ENCODE data around the gene BPGM.

Gene BPGM

DNA sequence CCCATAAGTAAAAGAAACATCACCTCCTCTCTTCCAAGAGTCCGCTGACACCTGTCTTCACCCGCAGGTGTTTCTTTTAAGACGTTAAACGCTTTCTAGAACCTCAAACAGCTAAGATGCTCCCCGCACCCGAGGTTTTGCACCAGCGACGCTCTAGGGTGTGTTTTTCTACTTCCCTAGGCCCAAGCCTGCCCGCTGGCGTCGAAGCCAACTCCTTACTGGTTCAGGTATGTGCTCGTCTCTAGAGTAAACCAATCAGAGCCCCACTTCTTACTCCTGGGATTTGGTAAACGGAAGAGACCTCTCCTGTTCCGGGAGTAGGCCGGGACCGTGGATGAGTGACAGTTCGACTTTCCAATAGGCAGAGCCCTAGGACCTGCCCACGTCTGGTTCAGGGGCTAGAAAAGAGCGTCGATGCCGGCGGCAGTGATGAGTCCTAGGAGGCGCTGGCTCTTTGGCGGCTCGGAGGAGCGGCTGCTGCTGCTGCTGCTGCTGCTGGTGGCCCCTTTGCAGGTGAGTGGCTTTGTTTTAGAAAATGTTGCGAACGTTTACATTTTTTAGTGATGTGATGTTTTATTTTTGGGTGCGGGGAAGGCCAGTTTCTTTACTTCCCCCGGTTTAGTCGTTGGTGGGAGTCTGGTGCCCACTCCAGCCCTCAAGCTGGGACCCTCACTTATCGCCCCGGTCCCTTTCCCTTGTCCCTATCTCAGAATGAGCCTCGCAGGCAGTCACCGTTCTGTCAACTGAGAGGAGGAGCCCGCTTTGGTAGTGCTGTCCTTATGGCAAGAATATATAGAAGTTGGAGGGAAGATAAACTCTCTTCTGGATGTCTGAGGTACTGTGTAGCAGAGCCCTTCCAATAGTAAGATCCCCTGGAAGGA lies at the start of gene BPGM:
BPGM (plus strand) TSS at position 429 of the 881 bp plus-strand sequence. CDS start 14,655 bp downstream, outside the sequence.
- peak; percentile 96 for DNase-seq (ENCODE audit: low spot score)

DNA sequence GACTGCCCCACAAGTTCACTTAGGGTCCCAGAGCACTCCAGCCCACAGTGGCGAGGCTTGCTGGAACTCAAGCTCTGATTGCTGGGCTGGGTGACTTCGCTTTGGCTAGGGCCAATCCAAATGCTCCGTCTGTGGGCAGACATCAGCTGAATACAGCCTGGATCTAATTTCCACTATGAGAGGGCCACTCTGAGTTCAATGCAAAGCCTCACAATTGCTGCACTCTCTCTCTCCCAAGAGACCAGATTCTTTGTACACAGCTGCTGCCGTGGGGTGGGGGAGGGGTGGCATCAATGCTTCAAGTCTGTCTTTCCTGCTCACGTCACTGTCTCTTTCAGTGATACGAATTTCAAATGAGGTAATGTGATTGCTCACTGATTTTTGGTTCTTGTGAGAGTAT lies 47.3 kb upstream of the BPGM start:
- DNase-seq (ENCODE audit: low spot score): no peak

DNA sequence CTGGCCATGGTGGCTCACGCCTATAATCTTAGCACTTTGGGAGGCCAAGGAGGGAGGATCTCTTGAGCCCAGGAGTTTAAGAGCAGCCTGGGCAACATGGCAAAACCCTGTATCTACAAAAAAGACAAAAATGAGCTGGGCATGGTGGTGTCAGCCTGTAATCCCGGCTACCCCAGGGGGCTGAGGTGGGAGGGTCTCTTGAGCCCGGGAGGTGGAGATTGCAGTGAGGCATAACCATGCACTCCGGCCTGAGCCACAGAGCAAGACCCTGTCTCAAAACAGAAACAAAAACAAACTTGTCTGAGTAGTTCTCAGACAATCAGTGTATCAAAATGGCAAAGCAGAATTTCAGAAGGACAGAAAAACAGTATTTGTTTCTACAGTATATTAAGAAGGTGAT lies 45.2 kb upstream of the BPGM start:
- DNase-seq (ENCODE audit: low spot score): no peak

DNA sequence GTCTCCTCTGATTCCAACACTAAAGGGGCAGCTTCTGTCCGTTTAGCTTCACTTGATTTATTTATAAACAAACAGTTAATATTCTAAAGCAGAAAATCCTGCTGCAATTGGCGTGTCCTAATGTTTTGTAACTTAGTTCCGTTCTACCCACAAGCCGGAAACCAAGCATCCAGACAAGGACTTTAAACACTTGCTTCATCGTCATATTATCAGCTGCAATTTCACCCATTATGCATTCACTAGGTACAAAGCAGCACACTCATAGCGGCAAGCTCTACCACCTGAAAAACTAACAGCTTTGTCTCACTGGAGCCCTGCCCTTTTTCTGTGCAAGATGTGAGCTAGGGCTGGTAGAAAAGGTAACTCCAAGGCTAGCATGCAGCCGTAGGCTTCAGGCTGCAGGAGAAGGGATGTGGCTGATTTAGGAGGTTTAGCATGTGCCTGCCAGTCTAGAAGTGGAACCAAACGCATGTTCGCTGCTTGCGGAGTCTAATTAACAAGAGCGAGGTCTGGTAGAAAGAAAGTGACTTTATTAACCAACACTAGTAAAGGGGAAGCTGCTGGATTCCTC lies 43.7 kb upstream of the BPGM start:
- DNase-seq (ENCODE audit: low spot score): no peak

DNA sequence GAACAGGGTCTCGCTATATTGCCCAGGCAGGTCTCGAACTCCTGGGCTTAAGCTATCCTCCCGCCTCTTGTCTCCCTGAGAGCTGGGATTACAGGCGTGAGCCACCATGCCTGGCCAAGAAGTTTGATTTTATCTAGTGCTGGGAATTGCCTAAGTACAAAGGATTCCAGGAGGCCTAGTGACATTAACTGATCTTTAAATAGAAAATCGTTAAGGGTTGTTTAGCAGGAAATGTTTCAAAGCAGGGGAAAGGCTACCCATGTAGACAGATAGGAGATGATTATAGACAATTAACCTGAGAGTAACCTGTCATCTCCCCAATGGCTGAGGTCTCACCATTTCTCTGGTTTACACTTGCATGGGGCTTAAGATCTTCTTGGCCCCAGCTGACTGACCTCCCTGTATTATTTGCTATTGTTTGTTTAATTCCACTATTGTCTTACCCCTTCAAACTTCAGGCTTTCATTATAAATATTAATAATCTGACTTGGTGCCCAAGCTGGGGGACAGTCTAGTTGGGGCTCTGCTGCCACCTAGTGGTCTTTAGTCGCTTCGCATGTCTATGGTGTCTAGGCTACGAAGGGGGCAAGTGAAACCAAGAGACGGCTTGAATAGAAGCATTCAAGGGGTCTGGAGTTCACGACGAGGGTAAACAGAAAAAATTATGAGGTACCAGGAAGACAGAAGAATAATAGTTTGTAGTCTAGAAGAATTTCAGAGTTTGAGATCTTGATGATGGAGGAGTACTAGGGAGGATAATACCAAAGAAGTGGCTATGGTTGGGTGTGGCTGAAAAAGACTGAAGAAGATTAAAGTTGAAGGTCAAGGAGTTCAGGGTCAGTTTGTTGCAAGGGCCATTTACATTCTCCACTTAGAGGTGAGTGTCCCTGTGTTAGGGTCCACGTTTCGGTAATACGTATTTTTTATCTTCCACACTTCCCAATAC lies 40.4 kb upstream of the BPGM start:
- peak; percentile 19 for DNase-seq (ENCODE audit: low spot score)

DNA sequence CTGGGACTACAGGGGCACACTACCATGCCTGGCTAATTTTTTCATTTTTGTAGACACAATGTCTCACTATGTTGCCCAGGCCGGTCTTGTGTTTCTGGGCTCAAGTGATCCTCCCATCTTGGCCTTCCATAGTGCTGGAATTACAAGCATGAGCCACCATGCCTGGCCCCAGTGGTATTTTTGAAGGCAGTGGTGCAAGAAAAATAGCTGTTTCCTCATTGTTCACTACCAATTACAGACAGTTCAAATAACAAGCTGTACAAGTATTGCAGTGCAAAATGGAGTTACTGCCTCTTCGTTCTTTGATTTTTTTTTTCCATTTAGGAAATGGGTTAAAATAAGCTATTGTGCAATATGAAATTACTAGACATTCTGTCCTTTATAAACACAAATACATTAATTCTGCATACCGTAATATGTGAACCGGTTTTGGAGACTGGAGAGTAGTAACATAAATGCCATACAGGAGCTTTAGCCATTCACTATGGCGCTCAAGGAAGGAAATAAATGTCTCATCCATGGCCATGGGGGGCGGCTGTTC lies 35.0 kb upstream of the BPGM start:
- no peak for DNase-seq (ENCODE audit: low spot score)

DNA sequence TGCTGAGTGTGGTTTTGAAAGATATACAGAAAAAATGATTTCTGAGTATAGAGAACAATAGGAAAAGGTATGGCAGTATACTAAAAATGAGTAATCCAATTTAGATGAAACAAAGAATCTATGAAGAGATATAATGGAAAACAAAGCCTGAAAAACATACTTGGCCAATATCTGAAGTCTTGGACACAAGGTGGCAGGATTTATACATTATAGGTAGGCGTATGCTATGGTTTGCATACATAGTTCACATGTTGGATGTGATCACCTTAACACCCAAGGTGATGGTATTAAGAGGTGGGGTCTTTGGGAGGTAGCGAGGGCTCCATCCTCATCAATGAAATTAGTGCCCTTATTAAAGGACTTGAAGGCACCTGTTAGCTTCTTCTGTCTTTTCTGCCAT lies 34.5 kb upstream of the BPGM start:
- DNase-seq (ENCODE audit: low spot score): no peak

DNA sequence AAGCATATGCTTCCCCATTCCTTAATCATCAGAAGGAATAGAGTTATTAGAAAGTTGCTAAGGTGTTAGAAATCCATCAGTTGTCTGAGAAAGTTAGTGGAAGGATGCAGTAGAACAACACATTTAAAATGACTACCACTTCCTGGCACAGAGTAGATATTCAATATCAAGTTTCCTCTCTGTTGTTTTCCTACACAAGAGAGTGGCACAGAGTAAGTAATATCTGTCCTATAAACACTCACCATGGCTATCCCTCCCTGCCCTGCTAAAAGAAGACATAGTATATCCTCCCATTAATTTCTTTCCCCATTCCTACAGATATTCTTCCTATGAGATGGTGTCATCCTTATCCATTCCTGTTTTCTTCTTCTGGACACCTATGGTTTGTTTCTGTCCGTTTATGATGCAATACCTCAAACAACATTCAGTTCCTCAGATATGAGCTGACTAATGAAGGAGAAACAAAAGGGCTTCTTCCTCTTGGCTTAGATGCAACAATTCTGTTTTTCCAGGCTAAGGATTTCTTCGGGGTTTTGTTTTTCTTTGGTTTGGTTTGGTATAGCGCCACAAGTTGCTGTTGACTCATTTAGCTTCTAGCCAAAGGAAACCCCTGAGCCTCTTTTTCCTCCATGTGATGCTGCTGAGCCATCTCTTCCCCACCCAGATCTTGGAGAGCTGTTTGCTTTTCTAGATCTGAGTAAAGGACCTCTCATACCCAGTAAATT lies 32.9 kb upstream of the BPGM start:
- peak; percentile 71 for DNase-seq (ENCODE audit: low spot score)

DNA sequence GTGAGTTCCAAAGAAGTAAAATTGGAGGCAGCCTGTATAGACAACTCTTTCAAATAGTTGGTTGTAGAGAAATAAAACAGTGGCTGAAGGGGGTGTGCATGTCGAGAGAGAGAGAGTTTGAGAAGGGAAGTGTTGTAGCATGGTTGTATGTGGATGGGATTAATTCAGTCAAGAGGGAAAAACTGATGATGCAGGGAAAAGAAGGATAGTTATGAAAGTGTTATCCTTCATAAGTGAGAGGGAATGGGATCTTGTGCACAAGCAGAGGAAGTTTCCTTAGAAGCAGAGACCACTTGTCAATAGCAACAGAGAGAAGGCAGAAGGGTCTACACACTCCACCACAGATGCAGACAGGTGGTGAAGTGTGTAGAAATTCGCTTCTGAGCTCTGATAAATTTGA lies 30.0 kb upstream of the BPGM start:
- no peak for DNase-seq (ENCODE audit: low spot score)

DNA sequence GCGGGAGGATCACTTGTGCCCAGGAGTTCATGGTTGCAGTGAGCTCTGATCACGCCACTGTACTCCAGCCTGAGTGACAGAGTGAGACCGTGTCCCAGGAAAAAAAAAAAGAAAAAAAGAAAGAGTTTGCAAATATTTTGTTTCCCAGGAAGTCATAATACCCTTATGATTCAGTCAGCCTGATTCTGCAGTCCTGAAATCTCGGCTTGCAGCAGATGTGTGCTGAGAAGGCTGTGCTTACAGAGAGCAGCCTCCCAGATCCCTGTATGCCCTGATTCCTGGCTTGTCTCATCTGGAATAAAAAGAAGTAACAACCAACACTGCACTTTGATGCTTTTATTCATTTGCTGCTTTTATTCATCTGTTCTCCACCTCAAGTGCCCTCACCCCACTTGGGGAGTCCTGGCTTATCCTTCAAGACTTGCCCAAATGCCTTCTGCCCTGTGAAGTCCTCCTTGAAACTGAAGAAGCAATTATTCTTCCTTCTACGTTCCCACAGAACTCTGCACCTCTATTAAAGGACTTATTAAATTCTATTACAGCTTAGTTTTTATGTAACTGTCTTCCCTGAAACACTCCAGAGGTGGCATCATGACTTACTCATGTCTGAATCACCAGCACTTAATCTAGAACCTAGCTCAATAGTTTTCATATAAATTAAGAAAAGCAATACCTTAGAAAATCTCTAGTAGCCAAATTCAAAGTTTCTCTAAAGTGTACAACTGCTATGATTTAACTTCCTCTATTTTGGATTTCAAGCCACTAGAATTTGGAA lies 27.7 kb upstream of the BPGM start:
- DNase-seq (ENCODE audit: low spot score): no peak

DNA sequence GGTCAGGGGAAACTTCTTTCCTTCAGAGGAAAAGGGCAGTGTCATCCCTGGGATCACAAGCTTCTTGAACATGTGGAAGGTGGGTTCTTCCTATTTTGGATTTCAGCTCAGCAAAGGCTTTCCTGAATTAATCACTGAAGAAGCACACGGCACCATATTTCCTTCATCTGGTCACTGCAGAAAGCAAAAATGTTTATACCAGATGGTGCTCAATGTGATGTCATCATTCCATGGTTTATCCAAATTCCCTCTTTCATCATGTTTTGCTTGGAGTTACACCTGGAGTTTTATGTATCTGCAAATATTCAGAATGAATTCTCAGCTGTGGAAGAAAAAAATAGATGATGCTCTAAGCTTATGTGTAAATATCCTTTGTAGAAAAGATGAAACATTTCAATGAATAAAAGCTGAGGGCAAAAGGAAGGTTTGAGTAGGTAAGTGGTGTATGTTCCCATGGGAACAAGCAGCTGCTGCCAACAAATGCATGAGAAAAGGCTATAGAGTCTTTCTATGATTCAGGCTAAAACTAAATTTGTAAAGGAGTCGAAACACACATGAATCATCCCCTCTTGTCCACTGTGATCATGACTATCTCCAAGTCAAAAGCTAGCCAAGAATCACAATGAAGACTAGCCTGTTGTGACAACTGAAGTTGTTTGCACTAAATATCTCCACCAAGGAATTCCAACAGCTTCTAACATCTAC lies 26.9 kb upstream of the BPGM start:
- peak; percentile 34 for DNase-seq (ENCODE audit: low spot score)

DNA sequence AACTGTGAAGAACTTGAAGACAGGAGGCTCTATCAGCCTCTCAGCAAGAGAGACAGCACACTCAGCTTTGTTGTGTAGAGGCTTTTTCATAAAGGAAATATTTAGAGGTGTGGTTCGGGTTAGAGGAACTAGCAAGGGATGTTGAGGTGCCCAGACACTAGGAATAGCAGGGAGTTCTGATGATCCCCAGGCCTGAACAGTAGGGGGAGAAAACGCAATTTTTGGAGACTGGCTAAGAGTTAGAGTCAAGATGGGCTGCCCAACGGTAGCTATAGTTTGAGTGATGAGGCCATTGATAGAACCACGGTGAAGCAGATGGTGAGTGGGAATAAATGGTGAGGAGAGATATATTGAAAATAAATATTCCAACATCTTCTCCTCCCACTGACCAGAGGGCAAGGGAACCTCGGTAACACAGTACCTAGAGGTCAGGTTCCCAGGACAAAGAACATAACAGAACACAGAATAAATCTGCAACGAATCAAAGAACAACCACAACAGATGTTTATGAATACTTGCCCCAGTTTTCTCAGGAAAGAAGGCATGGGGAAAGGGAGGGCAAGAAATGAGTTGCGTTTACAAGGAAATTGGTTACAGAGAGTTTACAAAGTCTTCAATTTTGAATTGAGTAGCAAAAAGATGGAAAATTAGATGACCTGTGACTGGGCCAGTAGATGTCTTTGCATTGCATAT lies 24.2 kb upstream of the BPGM start:
- DNase-seq (ENCODE audit: low spot score): no peak

DNA sequence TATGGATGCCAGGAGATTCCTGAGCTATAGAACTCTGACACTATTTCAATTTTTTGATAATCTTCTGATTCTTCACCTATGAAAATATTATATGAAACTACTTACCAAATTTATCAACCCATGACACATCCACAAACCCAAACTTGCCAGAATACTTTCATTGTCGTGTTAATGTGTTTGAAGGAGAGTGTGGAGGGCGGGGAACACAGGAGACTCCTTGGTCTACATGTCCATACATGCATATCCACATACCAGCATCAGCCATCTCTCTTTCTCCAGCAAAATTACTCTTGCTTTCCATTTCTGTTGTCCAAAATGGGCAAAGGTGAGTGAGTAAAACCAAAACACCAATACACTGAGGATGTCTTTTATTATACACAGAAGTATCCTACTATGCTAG lies 23.5 kb upstream of the BPGM start:
- DNase-seq (ENCODE audit: low spot score): no peak

DNA sequence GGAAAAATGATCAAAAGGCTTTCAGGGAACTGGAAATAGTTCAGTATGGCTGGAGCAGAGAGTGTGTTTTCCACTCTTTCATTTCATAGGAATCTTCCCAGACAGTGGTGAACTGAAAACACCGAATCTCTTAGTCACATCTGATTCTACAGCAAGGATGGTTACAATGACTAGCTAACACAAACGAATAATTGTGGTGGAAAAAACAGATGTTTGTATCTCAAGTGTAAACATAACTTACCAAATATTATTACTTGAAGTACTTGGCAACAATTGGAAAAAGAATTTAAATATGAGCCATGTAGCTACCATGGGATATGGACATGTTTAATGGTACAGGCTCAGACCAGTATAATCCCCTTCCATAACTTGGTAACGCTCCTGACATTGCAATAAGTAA lies 21.1 kb upstream of the BPGM start:
- no peak for DNase-seq (ENCODE audit: low spot score)

DNA sequence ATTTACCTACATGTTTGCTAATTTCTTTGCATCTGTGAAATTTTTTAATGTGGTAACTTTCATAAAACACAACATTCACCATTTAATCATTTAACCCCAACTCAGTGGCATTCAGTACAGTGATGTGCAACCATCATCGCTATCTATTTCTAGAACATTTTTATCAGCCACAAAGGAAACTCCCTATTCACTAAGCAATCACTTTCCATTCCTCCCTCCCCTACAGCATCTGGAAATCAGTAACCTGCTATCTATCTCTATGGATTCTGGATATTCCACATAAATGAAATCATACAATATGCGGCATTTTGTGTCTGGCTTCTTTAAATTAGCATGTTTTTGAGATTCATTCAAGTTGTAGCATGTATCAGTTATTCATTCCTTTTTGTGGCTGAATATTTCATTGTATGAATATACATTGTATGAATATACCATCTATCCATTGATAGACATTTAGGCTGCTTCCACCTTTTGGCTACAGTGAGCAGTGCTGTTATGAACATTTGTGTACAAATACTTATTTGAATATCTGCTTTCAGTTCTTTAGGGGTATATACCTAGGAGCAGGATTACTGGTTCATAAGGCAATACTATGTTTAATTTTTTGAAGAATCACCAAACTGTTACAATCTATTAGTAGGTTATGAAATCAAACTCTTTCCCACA lies 19.4 kb upstream of the BPGM start:
- no peak for DNase-seq (ENCODE audit: low spot score)

DNA sequence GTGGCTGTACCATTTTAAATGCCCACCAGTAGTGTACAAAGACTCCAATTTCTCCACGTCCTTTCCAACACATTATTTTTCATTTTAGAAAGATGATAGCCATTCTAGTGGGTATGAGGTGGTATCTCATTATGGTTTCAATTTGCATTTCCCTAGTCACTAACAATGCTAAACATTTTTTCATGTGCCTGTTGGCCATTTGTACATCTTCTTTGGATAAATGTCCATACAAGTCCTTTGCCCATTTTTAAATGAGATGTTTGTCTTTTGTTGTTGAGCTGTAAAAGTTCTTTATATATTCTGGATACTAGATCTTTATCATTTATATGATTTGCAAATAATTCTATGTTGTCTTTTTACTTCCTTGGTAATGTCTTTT lies 18.9 kb upstream of the BPGM start:
- DNase-seq (ENCODE audit: low spot score): no peak

DNA sequence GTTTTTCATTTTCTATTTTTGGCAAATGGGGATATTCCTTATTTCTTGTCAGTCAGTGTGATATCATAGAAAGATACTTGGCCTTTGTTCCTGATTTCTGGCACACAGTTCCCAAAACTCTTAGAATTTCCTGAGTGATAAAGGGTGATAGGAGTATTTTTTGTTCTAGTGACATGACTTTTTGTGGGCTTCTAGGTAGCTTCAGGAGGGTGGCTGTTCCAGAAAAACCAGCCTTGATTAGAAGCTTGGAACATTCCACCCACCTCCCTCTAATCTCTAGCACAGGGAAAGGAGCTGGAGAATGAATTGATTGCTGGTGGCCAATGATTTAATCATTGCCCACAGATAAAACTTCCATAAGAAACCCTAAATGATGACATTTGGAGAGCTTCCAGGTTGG lies 17.2 kb upstream of the BPGM start:
- DNase-seq (ENCODE audit: low spot score): no peak

DNA sequence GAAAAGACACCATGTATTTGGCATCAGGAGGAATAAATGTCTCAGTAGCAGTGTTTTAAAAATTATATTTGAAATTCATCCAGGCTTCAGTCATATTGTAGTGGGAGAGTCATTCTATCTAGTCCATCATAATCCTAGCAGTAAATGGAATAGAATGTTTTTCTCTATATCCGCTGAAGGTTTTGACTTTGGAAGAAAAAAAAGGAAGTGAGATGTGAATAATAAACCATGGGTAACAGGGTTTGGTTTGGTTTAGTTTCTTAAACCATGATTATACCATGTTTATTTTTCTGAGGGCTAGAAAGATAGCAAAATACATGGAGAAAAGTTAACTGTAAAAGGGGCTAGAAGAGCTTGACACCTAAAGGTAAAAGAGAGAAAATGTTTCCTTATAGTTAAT lies 16.4 kb upstream of the BPGM start:
- DNase-seq (ENCODE audit: low spot score): no peak

DNA sequence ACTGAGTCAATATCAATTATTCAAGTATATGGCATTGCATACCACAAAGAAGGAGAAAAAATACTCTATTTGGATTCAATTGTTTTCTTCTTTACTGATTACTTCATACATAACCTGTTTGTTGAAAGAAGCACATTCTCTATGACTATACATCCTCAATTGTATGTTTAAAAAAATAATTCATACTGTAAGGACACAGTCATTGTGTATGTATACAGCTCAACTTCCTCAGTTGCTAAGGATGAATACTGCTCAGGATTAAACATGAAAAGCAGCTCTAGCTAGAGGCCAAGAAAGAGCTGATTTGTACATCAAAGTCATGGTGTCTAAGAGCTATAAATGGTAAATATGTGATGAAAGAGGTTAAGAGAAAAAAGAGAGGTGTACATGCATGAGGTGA lies 15.8 kb upstream of the BPGM start:
- no peak for DNase-seq (ENCODE audit: low spot score)
